Stimulated activated naive CD8-positive, alpha-beta T cell treated with anti-CD3 and anti-CD28 coated beads, Interleukin-15, Interleukin-2, amounts not matched to agents 100 U/mL and 50 U/mL, for 24 hours (primary cell): ENCODE data around the gene FAT3.

ENCODE experiments used
- ATAC-seq: fragments of 150-1000 bp; cut with Tn5 transposase; one replicate; pipeline ENCODE4 v1.10.0; 2021
- DNase-seq: peaks from one replicate; pipeline ENCODE4 v3.0.0; 2021

FAT3 gene

DNA sequence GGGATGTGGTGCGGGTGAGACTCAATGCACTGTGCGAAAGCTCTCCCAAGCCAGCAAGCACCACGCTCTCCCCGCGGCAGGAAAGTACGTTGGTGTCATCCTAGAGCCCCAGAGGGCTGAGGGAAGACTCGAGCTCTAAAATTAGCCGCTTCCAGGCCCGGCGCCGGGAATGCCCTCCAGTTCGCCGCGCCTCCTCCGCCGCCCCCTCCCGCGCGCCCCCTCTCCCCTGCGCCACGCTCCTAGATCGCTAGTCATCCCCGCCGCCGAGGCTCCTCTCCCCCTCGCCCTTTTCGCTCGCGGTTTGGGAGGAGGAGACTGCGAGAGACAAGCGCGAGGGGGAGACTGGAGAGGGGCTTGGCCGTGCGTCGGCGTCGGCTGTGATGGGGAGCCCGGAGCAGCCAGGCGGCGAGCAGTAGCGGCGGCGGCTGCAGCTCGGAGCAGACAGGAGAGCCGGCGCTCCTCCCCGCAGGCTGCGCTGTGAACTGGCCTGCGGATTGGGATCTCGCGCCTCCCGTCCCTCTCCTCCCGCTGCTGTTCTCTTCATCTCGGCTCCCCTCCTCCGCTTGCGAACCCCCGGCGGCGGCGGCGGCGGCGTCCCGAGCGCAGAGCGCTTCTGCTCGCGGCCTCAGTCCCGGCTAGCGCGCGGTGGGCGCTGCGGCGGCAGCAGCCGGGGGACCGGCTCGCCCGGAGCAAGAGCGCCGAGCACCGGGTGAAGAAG lies at the start of gene FAT3:
Gene FAT3 (plus strand): TSS at position 412 of the 718 bp plus-strand sequence. CDS start 127,295 bp downstream, outside the sequence.
- DNase-seq, result no peak
- no peak for ATAC-seq

DNA sequence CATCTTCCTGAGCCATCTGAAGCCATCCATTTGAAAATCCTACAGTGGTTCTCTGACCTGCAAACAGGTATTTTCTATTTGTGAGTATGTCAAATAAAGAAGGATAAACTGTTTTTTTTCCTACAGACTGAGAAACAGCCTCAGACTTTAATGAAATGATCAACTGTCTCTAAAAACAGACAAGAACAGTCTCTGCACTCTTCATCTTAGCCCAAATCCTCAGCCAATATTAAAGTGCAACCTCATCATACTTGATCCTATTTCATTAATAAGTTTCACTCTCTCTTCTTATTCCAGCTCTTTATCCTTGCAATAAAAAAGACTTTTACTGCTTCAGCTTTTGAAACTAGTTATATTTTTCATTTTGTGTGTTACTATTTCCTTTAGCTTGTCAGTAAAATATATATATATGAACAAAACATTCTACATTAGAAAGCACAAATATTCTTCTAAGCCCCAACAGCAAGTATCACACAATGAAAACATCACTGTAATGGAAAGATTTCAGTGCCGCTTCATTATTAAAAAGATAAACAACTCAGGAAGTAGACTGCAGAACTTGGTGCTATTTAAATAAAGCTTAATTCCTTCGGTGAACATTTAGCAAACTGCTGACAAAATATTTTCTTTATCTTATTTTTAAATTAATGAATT lies 45.5 kb upstream of the FAT3 start:
- ATAC-seq (no peak), DNase-seq (no peak)

DNA sequence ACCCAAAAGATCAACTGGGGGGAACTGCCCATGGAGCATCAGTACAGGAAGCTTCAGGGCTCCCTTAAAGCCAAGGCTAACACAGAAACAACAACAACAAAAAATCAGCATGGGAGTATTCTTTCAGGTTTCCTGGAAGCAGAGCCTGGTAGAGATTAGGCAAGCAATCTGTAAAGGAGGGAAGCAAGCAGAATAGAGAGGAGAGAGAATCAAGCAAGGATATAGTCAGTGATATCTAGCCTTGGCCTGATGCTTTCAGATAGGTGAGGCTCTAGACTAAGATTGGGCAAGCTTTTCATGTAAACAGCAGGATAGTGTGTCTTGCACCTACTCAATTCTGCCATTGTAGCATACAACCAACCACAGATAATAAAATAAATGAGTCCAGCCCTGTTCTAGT lies 44.4 kb upstream of the FAT3 start:
- ATAC-seq, result no peak
- no peak for DNase-seq

DNA sequence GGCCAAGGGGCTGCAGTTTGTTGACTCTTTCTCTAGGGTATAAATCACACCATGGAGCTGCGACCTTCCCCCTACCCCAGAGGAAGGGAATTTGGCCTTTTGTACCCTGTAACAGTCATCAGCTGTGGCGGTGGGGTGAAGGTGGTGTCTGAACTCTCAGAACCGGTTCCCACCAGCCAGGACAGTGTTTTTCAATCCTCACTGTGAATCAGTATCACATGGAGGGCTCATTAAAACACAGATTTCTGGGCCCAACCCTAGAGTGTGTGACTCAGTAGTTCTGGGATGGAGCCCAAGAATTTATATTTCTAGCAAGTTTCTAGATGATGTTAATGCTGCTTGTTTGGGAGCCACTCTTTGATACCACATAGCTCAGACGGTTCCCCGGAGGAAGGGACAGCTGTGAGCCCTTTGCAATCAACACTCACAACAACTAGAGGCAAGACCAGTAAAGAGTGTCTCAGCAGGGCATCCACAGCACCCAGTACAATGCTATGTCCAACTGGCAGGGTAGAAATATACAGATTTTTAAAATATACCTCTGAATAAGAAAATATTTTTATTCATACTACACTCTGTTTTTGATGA lies 43.9 kb upstream of the FAT3 start:
- no peak for DNase-seq
- ATAC-seq, result no peak

GRCh38 chr11:92190535-92191206 lies 33.9 kb upstream of the FAT3 start:
- ATAC-seq (no peak), DNase-seq (no peak)

DNA sequence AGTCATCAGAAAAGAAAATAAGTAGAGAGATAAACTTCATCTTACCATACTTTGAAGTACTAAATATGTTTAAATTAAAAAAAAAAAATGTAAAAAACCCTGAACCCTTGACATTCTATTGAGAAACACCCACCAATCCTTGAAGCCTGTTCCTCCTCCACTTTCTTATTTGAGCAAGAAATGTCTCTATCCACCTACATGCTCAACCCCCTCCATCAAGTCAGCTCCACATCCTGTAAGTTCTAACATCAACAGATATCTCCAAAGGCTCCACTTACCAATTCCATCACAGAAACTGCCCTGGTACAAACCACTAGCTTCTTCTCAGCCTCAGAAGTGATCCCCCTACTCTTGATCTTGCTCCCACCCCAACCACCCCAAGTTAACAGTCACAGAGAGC lies 32.5 kb upstream of the FAT3 start:
- DNase-seq (no peak), ATAC-seq (no peak)

GRCh38 chr11:92198268-92198667 lies 26.4 kb upstream of the FAT3 start:
- ATAC-seq (no peak), DNase-seq (no peak)

- ATAC-seq (no peak), DNase-seq (no peak)
Measured at GRCh38 chr11:92199991-92200390, 24.6 kb upstream of the FAT3 start.

DNA sequence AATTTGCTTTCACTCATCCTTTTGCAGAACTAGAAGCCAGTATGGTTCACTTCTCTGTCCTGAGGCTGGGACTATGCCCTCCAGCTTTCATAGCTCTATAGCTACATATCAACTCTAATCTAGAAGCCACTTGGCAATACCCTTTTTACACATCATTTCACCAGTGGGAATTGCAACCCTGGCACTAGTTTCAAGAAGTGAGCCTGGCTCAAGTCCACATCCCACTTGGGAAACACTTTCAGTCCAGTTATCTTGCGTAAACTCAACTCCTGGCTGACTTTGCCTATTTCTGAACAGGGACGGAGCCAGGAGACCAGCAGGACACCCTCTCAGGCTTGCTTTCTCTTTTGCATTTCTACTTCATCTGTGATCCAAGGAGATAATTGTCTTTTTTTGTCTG lies 19.9 kb upstream of the FAT3 start:
- DNase-seq (no peak), ATAC-seq (no peak)

GRCh38 chr11:92206441-92206840 lies 18.2 kb upstream of the FAT3 start:
- no peak for ATAC-seq
- no peak for DNase-seq

DNA sequence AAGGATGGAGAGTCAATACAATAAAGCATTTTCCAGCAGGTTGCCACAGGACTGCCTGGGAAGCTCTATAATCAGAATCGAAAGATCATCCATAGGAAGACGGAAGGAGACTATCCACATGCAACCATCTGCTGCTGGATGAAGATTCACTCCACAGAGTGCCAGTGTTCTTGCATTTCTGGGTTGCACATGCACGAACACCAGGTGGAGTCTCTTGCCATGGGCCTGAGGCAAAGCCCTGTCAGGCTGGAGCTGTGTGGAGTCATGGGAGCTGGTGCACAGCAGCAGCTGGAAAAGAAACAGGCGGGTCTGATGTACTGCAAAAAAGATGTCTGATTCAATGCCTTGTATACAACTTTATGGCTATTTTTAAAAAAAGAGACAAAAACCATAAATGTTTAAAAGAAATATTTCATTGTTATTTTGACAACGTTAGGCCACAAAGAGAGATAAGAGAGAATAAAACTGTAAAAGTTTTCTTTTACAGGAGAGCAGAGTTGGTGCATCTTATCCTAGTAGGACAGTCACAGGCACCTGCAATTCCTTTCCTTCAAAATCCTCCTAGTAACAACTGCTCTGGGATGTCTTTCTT lies 12.9 kb upstream of the FAT3 start:
- DNase-seq (no peak), ATAC-seq (no peak)

GRCh38 chr11:92212530-92212929 lies 12.1 kb upstream of the FAT3 start:
- no peak for ATAC-seq
- DNase-seq, result no peak

DNA sequence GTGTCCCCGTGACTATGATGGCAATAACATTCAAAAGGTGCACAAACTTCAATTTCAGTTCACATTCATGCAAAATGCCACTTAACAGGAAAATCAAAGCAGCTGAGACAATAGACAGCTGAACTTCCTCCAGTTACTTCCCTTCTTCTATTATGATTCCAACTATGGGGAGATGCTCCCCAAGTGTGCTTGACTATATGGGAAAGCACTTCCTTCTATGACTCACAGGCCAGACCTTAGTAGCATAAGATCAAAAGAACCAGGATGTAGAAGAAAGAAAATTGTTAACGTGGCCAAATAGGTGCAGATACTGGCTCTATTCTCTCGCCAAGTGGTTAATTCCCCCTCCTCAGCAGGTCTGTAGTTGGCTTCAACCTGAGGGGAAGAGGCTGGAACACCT lies 7.8 kb upstream of the FAT3 start:
- no peak for DNase-seq
- ATAC-seq, result no peak

- no peak for DNase-seq
- ATAC-seq, result no peak
Measured at GRCh38 chr11:92219476-92219875, 5.1 kb upstream of the FAT3 start.

- ATAC-seq (no peak), DNase-seq (no peak)
Measured at GRCh38 chr11:92222701-92223100, 1.9 kb upstream of the FAT3 start.

GRCh38 chr11:92224054-92224406 lies 588 bp upstream of the FAT3 start:
- DNase-seq, result no peak

GRCh38 chr11:92225125-92225567 lies 528 bp downstream of the FAT3 start:
- no peak for DNase-seq
- no peak for ATAC-seq

More at GRCh38 chr11:92224054-92224406, 588 bp upstream of the FAT3 start:
- no peak for ATAC-seq

DNA sequence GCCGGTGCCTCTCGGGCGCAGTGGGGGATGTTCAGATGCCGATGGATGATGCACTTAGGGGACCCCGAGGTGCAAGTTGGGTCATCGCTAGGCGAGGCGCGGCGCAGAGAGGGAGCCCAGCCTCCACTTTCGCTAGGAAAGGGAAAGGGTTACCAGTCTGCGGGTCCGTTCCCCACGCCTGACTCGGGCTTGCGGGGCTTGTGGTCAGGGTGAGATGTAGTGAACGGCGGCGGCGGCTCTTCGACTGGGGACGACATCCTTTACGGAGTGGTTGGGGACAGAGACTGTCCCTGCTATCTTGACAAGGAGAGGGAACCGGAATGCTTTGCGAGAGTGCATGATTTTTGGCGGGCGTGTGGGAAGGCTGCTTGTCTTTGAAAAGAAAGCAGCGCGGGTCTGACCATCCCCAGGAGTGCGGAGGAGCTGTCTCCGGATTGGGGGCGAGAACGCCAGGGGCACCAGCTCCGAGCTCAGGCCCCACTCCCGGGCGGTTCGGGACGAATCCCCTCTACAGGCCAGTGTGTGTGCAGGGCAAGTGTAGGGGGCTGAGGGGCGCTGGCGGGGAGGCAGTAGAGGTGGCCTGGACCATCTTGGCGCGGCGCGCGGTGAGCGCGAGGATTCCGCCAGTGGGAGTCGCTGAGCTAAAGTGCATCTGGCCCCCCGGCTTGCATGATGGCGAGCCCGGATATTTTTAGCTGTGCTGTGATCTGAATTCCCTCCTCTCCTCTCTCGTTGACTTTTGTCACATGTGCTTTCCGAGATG lies 1.1 kb downstream of the FAT3 start:
- DNase-seq (no peak), ATAC-seq (no peak)

DNA sequence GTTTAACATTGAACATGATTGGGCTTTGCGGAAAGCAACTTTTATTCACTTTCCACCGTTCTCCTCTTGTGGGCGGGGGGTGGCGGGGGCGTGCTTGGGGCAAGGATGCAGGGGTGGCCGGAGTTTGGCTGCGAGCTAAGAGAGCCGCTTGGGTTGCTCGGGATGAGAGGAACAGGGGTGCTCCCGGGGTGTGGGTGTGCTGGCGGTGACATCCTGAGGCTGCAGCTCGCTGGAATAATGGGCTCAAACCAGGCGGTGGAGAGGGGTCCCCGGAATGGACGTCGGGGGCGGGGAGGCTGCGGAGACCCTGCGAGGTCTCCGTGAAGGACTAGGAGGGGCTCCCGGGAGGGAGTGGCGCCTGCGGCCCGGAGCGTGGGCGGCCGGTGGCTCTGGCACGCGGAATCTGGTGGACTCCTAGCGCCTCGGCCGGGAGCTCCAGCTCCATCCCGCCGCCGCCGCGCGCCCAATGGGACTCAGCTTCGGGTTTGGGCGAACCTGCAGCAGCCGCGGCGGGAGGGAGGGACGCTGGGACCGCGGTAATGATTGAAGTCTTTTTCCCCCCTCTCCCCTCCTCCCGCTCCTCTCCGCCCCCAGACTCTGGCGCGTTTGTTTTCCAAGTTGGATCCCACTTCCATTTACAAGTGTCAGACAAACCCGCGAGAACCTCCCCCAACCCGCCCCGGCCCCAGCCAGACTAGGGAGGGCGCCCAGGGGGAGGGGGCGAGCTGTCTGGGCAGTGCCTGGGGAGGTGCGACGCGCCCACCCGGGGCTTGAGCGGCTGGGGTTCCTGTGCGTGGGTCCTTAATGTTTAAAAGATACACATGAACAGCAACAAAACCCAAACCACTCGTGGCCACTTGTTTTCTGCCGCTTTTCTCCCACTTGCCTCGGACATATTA lies 2.0 kb downstream of the FAT3 start:
- DNase-seq (no peak), ATAC-seq (no peak)

- no peak for ATAC-seq
- no peak for DNase-seq
Measured at GRCh38 chr11:92227230-92227814, 2.7 kb downstream of the FAT3 start.
